GM12878 (cell line): ENCODE results near the gene ANKMY1. TPM values are rescaled to one million over a fixed set of nuclear protein-coding genes. Genes with fewer than 3 reads are reported as not detected.
A peak's percentile ranks its signal among the peaks of the same experiment; 100 is the strongest.

ENCODE experiments used
- CBFB ChIP-seq: IDR thresholded peaks from 2 replicates; pipeline ENCODE4 v1.6.1; 2016; ENCODE audit warnings: antibody characterized with exemption, low read depth
- E4F1 ChIP-seq: fragments of 450-650 bp; IDR thresholded peaks from 2 replicates; pipeline ENCODE4 v1.6.1; 2018; ENCODE audit warnings: borderline replicate concordance, mild to moderate bottlenecking; ENCODE audit not compliant: partially characterized antibody
- ELK1 ChIP-seq: IDR thresholded peaks from 2 replicates; pipeline ENCODE4 v1.6.1; 2012; ENCODE audit warnings: low read depth, low read length, improper control_type of control experiment
- ETV6 ChIP-seq, 2 experiments: fragments of 450-650 bp in 1 of 2; IDR thresholded peaks in 1 of 2; conservative IDR thresholded peaks in 1 of 2; 2 replicates each; pipeline ENCODE4 v1.6.1; 2014; ENCODE audit warnings: antibody characterized with exemption in 1 of 2, borderline replicate concordance in 1 of 2, low read depth in 1 of 2, mild to moderate bottlenecking in 1 of 2, moderate library complexity in 1 of 2
- HDGF ChIP-seq: fragments of 450-650 bp; IDR thresholded peaks from 2 replicates; pipeline ENCODE4 v1.6.1; 2016; ENCODE audit warnings: antibody characterized with exemption
- JUND ChIP-seq: IDR thresholded peaks from 2 replicates; pipeline ENCODE4 v1.6.1; 2012; ENCODE audit warnings: low read depth, mild to moderate bottlenecking, low read length, improper control_type of control experiment, moderate library complexity
- LARP7 ChIP-seq: fragments of 450-650 bp; IDR thresholded peaks from 2 replicates; pipeline ENCODE4 v1.6.1; 2017; ENCODE audit warnings: mild to moderate bottlenecking
- MLLT1 ChIP-seq: fragments of 450-650 bp; IDR thresholded peaks from 2 replicates; pipeline ENCODE4 v1.6.1; 2016; ENCODE audit warnings: mild to moderate bottlenecking
- NBN ChIP-seq: fragments of 450-650 bp; IDR thresholded peaks from 2 replicates; pipeline ENCODE4 v1.6.1; 2016
- NFYA ChIP-seq: IDR thresholded peaks from 2 replicates; pipeline ENCODE4 v1.6.1; 2011; ENCODE audit warnings: low read depth, mild to moderate bottlenecking, low read length, improper control_type of control experiment, borderline replicate concordance
- POU2F2 ChIP-seq: IDR thresholded peaks from 3 replicates; pipeline ENCODE4 v1.6.1; 2011; ENCODE audit warnings: low read depth, mild to moderate bottlenecking, low read length, borderline replicate concordance
- PRDM15 ChIP-seq: fragments of 450-650 bp; formaldehyde crosslinking; IDR thresholded peaks from 2 replicates; pipeline ENCODE4 v1.4.0; 2020; ENCODE audit warnings: mild to moderate bottlenecking, moderate library complexity
- TAF1 ChIP-seq: IDR thresholded peaks from 2 replicates; pipeline ENCODE4 v1.6.1; 2011; ENCODE audit warnings: mild to moderate bottlenecking, low read depth, low read length, borderline replicate concordance
- ZNF274 ChIP-seq: IDR thresholded peaks from one replicate; pipeline ENCODE4 v1.8.0; 2011; ENCODE audit not compliant: insufficient read length, insufficient read depth
- polyA plus RNA-seq, 11 experiments: library from polyadenylated mRNA; depleted of rRNA in 4 of 11; unstranded in 6 of 11; stranded (reverse) in 5 of 11; fragments of >200 nt; fragmentation: Nextera tagmentation in 4 of 11; fragmentation: Illumina TruSeq in 1 of 11; extraction: Ambion mirVana in 4 of 11; extraction: Trizol in 1 of 11; gene quantifications; 1 replicate in 1 of 11; 2 replicates in 10 of 11; pipeline versions ENCODE4 v1.2.1 to v1.2.3, GENCODE V29; 2011 to 2016; ENCODE audit warnings: inconsistent platforms in 2 of 11, missing spikeins in 2 of 11, low read depth in 1 of 11
- total RNA-seq, 4 experiments: library from RNA; depleted of rRNA in 3 of 4; stranded (reverse); fragments of >200 nt in 3 of 4; fragmentation: Illumina TruSeq in 1 of 4; extraction: Trizol in 1 of 4; gene quantifications; 2 replicates each; pipeline versions ENCODE4 v1.2.1 to v1.2.3, GENCODE V29; 2013 to 2021

Gene ANKMY1
- total and polyA plus RNA-seq, 10 of the 15 experiments (the other 5 are each of a cell fraction or from before 2014, with no cell fraction given) = 1.1 to 15.3 (median 11.1) TPM

- TF ChIP-seq E4F1 (peak; percentile 18), ELK1 (no peak; the same call in 1 of the 2 replicates), CBFB (peak; percentile 86), ZNF274 (no peak), LARP7 (peak; percentile 41), NBN (peak; percentile 73), MLLT1 (peak; percentile 83), NFYA (no peak), TAF1 (0 out of 2 replicates have a peak, but pooled peaks have one; percentile 31), PRDM15 (CRISPR knock-in tag) (no peak), POU2F2 (no peak; the same call in 2 of the 3 replicates), HDGF (peak; percentile 40), ETV6 (conservative IDR thresholded peaks at IDR 0.05 in 1 of 2, IDR thresholded peaks at IDR 0.05 in 1 of 2; ENCODE audit: borderline replicate concordance in 1 of 2, low read depth in 1 of 2) (peak in 1 of 2 experiments; percentile 74; a peak in 2 of 4 replicates), JUND (peak; percentile 71)
Measured at GRCh38 chr2:240565333-240566202, 7.8 kb upstream of the ANKMY1 start (continued).
